Stimulated activated CD4-positive, alpha-beta T cell treated with anti-CD3 and anti-CD28 coated beads, Interleukin-4, amount 100 ng/mL, for 4 hours (primary cell): Measurements from ENCODE around the gene GBE1.

Experiments used
- DNase-seq, 2 experiments: peaks; one replicate each; pipeline ENCODE4 v3.0.0-alpha.2; 2020

The GBE1 gene

DNA sequence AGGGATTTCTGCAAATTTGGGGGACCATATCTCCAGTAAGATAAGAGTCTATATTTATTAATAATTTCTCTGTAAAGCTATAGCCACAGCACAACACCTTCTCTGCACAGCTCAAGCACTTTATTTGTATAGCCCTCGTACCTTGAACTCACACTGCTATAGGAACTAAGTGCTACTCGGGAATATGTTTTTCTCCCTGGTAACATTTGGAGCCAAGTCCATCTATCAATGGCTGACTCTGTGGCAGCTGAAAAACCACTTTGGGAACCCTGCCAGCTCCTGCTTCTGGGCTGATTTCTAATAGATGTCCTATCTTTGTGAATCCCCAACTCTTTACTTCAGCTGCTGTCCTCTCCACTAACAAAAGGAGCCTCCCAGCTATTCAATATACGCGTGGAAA is 298.5 kb downstream of the GBE1 start:
- DNase-seq, result no peak

- no peak for DNase-seq
Observed at GRCh38 chr3:81459733-81460132, 301.7 kb downstream of the GBE1 start.

DNA sequence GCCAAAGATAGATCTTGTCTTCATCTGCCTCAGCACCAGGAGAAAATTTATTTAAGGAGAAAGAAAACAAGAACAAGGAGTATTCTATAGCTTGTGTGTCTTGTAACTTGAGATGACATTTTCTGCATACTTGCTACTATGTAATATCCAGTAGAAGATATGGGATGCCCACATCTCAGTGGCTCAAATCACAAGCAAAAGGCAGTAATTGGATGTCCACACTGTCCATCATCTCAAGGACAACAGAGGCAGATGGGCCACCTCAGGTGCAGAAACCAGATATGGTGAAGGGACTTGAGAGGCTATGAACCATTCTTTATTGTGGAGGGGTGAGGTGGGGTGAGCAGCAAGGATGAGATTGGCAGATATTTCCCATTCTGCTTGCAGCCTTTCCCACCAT is 309.0 kb downstream of the GBE1 start:
- no peak for DNase-seq

- no peak for DNase-seq
Observed at GRCh38 chr3:81451611-81452010, 309.8 kb downstream of the GBE1 start.

DNA sequence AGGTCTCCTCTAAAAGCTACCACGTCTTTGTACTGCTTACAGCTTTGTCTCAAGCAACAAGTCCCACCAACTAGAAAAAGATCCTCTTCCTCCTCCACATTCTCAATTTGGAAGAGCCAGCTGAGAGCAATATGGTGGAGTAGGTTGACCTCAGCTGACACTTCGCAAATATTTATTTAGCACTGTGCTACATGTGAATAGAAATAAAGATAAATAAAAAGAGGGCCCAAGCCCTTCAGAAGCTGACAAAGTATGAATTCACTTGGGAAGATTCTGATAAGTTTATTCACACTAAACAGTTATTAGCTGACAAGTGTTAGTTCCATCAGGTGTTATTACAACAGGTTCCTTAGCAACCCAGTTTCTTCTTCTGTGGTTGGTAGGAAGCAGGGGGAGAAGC is 310.3 kb downstream of the GBE1 start:
- no peak for DNase-seq

DNA sequence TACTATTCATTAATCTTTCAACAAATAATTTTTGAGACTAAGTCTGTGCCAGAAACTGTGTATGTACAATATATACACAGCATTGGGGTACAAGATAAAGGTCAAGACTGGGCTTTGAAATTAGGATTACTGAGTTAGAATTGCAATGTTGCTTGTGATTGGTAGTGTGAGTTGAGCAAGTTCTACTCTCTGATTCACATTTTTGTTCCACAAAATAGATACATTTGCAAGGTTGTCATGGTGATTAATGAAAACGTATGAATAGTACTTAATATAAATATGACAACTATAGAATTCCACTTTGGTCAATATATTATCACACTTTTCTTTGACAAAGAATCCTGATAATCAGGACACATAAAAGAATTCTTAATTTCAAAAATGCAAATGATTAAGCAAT is 314.6 kb downstream of the GBE1 start:
- no peak for DNase-seq

DNA sequence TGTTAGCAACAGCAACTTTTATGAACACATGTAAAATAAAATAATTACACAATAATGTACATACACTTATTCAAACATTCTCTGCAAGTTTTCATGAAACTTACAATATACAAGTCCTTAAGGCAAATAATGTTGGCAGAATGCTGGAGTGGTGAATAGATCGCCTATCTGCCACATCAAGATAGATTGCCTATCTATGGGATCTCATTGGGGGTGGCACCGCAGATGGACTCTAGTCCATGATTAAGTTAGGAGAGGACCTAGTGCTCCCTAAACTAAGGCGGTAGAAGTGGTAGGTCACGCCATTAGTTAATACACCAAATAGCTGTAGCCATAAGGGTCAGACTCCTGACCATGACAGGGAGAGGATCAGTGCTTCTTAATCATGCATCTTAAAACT is 315.7 kb downstream of the GBE1 start:
- no peak for DNase-seq

DNA sequence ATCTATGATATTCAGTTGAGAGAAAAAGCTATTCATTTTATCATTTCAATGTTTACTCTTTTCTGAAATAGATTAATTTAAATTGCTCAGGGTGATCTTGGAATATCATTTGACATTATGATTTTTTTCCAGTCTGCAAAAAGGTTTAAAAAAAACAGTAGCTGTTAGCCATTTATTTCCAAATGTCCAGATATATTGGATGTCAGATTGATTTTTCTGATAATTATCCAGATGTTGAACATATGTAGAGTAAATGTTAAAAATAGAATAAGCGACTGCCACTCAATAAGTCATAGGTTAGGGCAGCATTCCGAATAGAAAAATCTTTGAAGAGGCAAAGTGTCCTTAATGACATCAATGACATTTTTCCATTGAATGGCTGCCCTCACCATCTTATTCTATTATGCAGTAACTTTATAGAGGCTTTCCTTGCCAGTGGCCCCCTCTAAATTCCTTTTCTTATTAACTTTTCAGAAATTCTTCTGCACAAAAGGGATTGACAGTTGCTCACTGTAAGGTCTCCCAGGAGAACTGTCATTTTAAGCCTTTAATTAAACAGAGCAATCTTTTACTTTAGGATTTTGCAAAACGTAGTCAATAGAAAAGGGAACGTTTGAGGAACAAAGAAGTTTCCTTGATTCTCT is 316.5 kb downstream of the GBE1 start:
- no peak for DNase-seq

DNA sequence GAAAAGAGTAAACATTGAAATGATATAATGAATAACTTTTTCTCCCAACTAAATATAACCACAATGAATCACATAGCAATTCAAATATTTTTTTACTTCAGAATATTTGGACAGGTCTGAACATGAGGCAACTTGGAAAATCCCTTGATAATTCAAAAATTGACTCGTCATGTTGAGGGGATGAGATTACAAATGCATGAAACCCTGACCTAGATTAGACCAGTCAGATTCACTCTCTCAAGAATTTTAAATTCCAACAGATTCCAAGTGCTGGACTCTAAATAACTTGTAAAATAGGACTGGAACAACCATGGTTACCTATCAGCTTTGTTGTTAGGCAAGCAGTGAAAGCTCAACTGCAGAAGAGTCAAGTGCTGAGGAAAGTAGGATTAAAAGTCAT is 317.5 kb downstream of the GBE1 start:
- DNase-seq, result no peak

DNA sequence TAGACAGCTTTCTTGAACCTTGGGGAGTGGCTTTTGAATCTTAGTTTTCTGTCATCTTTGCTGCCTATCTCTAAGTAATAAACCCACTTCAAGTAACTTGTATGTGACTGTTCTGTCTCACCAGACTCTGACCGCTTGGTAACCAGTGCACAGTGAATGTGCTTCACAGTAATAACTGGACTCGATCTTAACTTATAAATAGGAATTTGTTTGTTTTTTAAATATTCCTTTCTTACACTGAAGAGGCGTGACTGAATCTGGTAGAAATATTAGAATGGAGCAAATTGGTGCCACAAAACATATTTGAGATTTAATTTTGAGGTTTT is 318.0 kb downstream of the GBE1 start:
- no peak for DNase-seq

GRCh38 chr3:81442758-81443456 is 318.5 kb downstream of the GBE1 start:
- DNase-seq, result no peak

- no peak for DNase-seq
Observed at GRCh38 chr3:81440661-81441060, 320.8 kb downstream of the GBE1 start.
